ENCODE results near the gene UFD1. TPM values are rescaled to one million over a fixed set of nuclear protein-coding genes. Genes with fewer than 3 reads are reported as not detected.
A peak's percentile ranks its signal among the peaks of the same experiment; 100 is the strongest.

The UFD1 gene
- total and polyA plus RNA-seq, 2 experiments from 2014 or later: 23.4 to 77.3 TPM

DNA sequence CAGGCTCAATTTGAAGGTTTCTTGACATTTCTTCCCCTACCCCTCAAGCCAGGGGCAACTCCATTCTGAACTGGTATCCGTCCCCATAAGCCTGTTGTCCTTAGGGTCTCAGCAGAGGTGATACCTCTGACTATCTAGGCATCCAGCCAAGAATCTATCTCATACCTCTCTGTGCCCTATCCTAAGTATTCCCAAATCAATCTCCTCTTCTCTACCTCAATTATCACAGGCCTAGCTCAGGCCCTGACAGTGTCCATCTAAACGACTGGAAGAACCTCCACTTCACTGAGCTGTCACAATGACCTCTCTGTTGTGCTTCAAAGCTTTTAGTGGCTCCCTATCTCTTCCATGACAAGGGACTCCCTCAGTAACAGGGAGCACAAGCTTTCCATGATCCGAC, 74.3 kb downstream of the UFD1 start:
- Histone ChIP-seq H3K36me3 (no peaks in the 10 kb centered on the region), H3K4me1 (ENCODE audit: low read depth) (peaks cover 43% of the 10 kb centered on the region), H3K4me3 (no peak overlapping the region), H3K27me3 (no peaks in the 10 kb centered on the region), H3K27ac (peak overlapping the region; percentile 99), H3K9me3 (ENCODE audit: low read depth) (no peaks in the 10 kb centered on the region)
- peak in 1 of 2 donors; percentile 12 for DNase-seq (ENCODE audit: low read depth in 1 of 2, low spot score in 1 of 2)
- TF ChIP-seq, protein P1, sequence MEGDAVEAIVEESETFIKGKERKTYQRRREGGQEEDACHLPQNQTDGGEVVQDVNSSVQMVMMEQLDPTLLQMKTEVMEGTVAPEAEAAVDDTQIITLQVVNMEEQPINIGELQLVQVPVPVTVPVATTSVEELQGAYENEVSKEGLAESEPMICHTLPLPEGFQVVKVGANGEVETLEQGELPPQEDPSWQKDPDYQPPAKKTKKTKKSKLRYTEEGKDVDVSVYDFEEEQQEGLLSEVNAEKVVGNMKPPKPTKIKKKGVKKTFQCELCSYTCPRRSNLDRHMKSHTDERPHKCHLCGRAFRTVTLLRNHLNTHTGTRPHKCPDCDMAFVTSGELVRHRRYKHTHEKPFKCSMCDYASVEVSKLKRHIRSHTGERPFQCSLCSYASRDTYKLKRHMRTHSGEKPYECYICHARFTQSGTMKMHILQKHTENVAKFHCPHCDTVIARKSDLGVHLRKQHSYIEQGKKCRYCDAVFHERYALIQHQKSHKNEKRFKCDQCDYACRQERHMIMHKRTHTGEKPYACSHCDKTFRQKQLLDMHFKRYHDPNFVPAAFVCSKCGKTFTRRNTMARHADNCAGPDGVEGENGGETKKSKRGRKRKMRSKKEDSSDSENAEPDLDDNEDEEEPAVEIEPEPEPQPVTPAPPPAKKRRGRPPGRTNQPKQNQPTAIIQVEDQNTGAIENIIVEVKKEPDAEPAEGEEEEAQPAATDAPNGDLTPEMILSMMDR (IDR thresholded peaks at IDR 0.05; ENCODE audit: low read depth, low read length): no peak

DNA sequence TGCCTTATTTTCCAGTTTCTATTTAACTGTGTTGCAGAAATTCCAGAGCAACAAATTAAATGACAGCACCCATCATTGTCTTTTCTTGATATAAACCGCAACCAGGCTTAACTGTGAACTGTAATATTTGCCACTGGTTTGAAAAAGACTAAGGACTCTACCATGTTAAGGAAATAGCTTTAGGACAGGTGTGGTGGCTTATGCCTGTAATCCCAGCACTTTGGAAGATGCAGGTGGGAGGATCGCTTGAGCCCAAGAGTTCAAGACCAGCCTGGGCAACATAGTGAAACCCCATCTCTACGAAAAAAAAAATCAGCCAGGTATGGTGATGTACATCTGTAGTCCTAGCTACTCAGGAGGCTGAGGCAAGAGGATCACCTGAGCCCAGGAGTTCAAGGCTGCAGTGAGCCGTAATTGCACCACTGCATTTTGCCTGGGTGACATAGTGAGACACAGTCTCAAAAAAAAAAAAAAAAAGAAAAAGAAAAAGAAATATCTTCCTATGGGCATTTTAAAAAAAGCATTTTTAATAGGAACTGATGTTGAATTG, 76.3 kb downstream of the UFD1 start:
- Histone ChIP-seq H3K36me3 (peaks cover under 1% of the 10 kb centered on the region), H3K27me3 (no peaks in the 10 kb centered on the region), H3K4me1 (ENCODE audit: low read depth) (peaks cover 37% of the 10 kb centered on the region), H3K9me3 (ENCODE audit: low read depth) (no peaks in the 10 kb centered on the region), H3K4me3 (no peak overlapping the region), H3K27ac (no peak overlapping the region)
- no peak for DNase-seq (ENCODE audit: low read depth in 1 of 2, low spot score in 1 of 2)
- TF ChIP-seq, protein P1 (IDR thresholded peaks at IDR 0.05; ENCODE audit: low read depth, low read length): no peak

DNA sequence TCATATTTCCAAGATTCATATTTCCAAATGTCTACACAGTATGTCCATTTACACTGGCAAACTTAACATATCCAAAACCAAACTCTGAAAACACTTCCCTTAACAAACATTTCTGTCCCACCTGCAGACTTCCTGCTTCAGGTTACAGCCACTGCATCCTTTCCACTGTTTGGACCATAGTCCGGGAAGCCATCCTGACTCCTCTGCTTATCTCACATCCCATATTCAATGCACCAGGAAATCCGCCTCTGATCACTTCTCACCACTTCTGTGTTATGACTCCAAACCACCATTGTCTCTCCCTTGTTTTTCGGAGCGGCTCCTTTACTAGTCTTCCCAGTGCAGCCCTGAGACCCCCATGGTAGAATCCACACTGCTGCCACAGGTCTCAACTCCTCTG, 77.5 kb downstream of the UFD1 start:
- Histone ChIP-seq H3K4me1 (ENCODE audit: low read depth) (peaks cover 39% of the 10 kb centered on the region), H3K27me3 (no peaks in the 10 kb centered on the region), H3K27ac (no peak overlapping the region), H3K4me3 (no peak overlapping the region), H3K36me3 (peaks cover 6% of the 10 kb centered on the region), H3K9me3 (ENCODE audit: low read depth) (no peaks in the 10 kb centered on the region)
- TF ChIP-seq, protein P1 (IDR thresholded peaks at IDR 0.05; ENCODE audit: low read depth, low read length): no peak
- DNase-seq (ENCODE audit: low read depth in 1 of 2, low spot score in 1 of 2): no peak

DNA sequence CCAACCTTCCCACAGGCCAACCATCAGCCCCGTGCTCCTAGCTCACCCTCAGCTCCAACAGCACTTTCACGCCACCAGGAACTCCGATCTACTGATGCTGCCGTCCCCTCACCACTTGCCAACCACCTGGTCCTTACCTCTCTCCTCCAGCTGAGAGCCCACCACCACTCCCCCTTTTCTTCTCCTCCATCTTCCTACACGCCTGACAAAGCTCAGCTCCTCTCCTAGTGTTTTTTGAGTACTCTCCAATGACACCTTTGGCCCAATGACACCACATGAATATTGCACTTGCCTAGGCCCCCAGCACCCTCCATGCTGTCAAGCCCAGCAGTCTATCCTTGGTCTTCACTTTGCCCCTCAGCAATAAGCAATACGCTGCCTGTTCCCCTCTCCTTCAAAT, 78.1 kb downstream of the UFD1 start:
- H3K36me3 ChIP-seq: peaks cover 8% of the 10 kb centered on the region
- H3K27ac ChIP-seq: no peak overlapping the region
- H3K9me3 ChIP-seq (ENCODE audit: low read depth): no peaks in the 10 kb centered on the region
- TF ChIP-seq, protein P1 (IDR thresholded peaks at IDR 0.05; ENCODE audit: low read depth, low read length): no peak
- H3K4me3 ChIP-seq: no peak overlapping the region
- H3K27me3 ChIP-seq: no peaks in the 10 kb centered on the region
- peaks cover 34% of the 10 kb centered on the region for H3K4me1 ChIP-seq (ENCODE audit: low read depth)
- no peak for DNase-seq (ENCODE audit: low read depth in 1 of 2, low spot score in 1 of 2)

Other genes starting within 250 kb of the UFD1 start
- gene CLTCL1, start 187.5 kb downstream of the UFD1 start, total RNA-seq: 7.2 and 12.2 TPM in 2 replicates
- gene CLTCL1, start 187.5 kb downstream of the UFD1 start, polyA plus RNA-seq: 3.9 and 7.5 TPM in 2 replicates
- gene HIRA, start 47.5 kb downstream of the UFD1 start, total RNA-seq: 29.7 and 36.9 TPM in 2 replicates
- 17.1 and 35.9 TPM in 2 replicates for gene HIRA, start 47.5 kb downstream of the UFD1 start, polyA plus RNA-seq
- 38.7 and 43.7 TPM in 2 replicates for gene MRPL40, start 46.6 kb downstream of the UFD1 start, total RNA-seq
- gene MRPL40, start 46.6 kb downstream of the UFD1 start, polyA plus RNA-seq: 82.9 and 91.3 TPM in 2 replicates
- gene C22orf39, start 31.5 kb downstream of the UFD1 start, total RNA-seq: 102 and 146 TPM in 2 replicates
- 117 and 133 TPM in 2 replicates for gene C22orf39, start 31.5 kb downstream of the UFD1 start, polyA plus RNA-seq
- gene CDC45, start 727 bp upstream of the UFD1 start, total RNA-seq: 7.6 and 9.1 TPM in 2 replicates
- gene CDC45, start 727 bp upstream of the UFD1 start, polyA plus RNA-seq: 11.2 and 15.5 TPM in 2 replicates
- 0.74 and 1.0 TPM in 2 replicates for gene CLDN5, start 45.2 kb upstream of the UFD1 start, total RNA-seq
- gene CLDN5, start 45.2 kb upstream of the UFD1 start, polyA plus RNA-seq: 0.13 and 0.50 TPM in 2 replicates
- gene SEPTIN5, start 235.3 kb upstream of the UFD1 start, total RNA-seq: 165 and 303 TPM in 2 replicates
- 129 and 260 TPM in 2 replicates for gene SEPTIN5, start 235.3 kb upstream of the UFD1 start, polyA plus RNA-seq
- 89.4 and 100 TPM in 2 replicates for gene GP1BB, start 244.3 kb upstream of the UFD1 start, total RNA-seq
- gene GP1BB, start 244.3 kb upstream of the UFD1 start, polyA plus RNA-seq: 80.9 and 83.2 TPM in 2 replicates